Cerebellar cortex (tissue), 1 donor: ENCODE results near the gene TMPRSS6.
A peak's percentile ranks its signal among the peaks of the same experiment; 100 is the strongest.

Source experiments
- DNase-seq: peaks from one replicate; pipeline ENCODE4 v3.0.0-alpha.2; 2015; ENCODE audit warnings: low spot score

TMPRSS6 gene

DNA sequence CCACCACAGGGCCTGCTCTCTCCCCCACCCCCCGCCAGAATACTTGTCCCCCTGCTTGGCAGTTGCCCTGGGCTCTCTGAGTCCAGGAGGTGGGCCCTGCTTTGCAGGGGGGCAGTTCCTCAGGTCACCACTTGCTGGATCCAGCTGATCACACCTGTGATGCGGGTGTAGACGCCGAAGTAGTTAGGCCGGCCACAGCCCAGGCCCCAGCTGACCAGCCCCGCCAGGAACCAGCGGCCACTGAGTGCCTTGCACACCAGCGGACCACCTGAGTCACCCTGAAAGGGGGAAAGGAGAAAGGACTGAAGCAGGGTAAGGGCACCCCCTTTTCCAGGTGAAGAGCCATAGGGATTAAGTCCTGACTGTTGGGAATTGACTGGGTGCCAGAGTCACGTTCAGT is 43.6 kb downstream of the TMPRSS6 start:
- no peak for DNase-seq

DNA sequence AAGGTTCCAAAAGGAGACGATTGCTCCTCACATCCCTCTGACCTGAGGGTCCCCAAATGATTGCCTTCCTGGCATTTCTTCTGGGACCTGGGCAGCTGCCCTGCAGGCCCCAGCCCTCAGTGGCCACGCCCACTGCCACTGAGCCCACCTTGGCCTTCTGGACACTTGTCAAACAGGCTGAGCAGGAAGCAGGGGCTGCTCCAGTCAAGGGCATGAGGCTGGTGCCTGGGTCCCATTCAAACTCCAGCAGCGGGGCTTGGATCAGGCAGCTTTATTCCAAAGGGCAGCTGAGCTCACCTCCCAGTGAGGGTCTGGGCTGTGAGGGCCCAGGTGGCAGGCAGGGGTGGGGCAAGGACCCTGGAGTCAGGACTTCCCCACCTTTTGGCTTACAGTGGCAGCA is 44.3 kb downstream of the TMPRSS6 start:
- DNase-seq, result no peak

DNA sequence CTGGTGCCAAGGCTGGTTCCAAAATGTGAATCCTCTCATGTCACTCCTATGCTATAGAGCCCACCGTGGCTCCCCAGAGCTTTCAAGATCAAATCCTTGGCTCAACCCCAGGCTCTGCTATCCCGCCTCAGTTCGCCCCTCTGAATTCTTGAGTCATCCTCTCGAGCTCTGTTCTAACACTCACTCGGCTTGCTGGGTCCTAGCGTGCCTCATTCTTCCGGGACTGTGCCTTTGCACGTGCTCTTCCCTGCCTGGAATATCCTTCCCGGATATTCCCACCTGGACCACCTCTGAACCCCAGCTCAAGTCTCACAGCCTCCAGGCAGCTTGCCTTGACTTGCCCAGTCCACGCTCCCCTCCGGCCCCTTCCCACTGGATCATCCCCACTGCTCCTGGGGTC is 45.0 kb downstream of the TMPRSS6 start:
- DNase-seq, result no peak

DNA sequence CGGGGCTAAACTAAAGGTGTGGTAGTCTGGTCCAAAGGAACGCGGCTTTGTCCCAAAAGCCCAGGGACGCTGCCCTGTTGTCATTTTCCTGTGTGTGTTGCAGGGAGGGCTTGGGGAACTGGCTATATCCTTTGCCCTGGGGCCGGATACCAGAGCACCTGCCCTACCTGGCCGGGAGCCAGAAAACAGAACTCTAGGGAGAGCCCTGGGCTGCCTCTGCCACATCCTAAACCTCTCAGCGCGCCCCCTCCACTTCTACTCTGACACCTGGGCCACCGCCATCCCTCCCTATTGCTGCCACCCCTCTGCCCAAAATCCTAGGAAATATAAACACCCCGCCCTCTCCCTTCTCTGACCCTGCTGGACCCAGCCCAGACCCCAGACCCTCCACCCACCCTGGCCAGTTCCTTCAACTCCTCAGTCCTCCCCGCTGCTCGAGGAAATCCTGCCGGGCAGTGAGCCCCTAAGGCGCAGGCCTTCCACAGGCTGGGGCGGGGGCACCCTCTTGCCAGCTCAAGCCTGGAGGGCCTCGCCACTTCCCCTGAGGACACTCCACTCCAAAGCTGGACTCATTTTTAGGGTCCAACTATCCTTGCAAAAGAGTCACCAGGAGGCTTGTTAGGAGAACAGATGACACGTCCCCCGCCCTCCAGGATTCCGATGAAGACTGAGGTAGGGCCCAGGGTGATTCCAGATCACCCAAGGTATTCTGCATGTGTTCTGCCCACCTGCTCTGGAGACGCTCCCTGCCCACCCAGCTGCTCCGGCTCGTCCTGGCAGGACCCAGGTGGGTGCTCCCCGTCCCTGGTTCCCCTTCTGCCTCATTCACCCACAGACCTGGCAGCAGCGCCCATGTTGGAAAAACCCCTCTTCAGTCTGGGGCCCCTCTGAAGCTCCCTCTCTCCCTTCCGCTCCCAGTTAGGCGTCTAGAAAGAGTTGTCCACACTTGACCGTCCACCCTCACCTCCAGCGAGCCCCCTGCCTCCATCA is 45.8 kb downstream of the TMPRSS6 start:
- DNase-seq, result no peak

DNA sequence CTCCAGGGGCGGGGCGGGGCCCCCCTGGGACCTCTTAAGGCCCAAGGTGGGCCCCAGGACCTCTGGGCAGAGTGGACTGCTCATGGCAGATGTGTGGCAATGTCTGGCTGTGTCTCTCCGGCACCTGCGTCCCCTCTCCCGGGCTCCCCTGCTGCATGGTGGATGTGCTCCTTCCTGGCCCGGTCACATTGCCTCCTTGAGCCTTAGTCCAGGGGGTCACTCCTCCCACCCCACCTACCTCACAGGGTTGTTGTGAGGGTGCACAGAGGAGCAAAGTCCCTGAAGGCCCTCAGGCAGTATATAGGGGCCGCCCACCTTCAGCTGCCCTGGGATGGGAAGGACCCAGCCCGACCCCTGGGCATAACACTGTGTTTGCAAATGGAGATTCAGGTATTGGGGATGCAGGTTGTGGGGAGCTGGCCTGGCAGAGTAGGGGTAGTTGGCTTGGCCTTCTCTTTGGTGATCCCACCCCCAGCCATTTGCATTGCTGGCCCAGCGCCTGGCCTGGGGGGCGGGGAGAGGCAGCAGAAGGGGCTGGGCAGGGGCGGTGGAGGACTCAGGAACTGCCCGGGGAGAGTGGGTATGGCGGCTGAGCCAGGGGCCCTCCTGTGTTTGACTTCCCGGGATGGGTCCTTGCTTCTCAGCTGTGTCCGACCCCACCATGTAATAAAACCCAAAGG is 46.7 kb downstream of the TMPRSS6 start:
- DNase-seq, result no peak

DNA sequence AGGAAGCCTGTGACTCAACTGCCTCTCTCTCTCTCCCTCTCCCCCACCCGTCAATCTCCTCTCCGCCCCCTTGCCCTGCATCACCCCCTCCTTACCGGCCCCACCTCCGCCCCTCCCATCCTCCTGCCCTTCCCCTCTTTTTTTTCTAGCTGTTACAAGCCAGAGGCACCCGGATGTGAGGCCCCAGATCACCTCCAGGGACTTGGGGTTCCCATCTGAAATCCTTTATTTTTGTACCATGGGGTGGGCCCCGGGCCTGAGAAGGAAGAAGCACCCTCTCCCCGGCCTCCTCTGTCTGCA is 47.2 kb downstream of the TMPRSS6 start:
- DNase-seq, result no peak

DNA sequence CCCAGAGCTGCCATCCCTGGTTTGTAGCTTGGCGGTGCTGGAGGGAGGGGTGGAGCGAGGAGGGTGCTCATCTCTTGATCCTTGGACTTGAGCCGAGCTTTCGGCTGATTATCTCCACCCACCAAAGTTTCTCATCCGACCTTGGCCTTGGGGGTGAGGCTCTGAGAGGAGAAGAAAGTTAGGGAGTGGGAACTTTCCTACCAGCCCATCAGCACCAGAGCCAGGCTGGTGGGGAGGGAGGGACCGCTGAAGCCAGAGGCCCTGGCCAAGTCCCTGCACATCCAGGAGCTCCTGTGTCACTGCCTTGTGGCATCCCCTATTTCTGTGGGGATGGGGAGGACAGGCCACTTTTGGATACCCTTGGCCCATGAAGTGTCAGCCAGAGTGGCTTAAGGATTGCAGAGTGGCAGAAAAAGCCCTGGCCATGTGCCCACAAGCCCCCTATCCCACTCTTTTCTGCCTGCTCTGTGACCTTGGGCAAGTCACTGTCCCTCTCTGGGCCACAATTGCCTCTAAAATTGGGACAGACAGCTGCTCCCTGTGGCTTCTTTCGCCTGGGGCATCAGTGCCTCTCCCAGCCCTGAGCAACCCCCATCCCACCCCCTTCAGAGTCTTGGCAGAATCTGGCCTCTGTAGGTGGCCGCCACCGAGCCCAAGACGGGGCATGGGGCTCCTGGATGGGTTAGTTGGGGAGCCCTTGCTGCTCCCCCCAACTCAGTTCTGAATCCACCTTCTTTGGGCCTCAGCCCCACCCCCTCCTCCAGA is 47.7 kb downstream of the TMPRSS6 start:
- DNase-seq, result no peak

DNA sequence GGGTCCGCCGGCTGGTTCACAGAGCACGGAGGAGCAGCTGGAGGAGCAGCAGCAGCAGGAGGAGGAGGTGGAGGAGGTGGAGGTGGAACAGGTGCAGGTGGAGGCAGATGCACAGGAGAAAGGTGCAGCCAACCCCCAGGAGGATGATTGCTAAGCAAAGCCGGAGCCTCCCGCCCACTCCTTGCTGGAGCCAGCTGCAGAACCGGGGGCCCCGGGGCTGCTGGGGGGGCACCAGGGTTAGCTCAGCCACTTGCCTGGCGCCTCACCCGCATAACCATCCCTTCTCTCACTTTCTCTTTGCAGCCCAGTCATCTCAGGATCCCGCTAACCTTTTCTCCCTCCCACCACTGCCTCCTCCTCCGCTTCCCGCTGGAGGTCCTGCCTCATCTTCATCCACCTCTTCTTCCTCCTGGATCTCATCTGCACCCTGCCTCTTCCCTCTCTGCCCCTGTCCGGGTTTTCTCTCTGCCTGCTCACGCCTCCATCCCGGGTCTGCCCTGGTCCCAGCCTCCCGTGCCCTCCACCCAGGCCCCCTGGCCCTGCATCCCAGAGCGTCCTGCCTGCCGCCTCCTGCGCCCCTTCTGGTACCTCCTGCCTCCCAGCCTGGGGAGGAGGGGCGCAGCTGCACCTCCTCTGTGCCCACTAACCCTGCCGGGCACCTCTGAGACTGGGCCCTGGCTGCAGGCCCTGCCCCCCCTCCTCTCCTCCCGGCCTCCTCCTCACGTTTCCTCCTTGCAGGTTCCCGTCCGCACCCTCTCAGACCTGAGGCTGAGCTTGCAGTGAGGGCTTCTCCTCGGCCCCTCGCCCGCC is 48.5 kb downstream of the TMPRSS6 start:
- DNase-seq, result no peak

DNA sequence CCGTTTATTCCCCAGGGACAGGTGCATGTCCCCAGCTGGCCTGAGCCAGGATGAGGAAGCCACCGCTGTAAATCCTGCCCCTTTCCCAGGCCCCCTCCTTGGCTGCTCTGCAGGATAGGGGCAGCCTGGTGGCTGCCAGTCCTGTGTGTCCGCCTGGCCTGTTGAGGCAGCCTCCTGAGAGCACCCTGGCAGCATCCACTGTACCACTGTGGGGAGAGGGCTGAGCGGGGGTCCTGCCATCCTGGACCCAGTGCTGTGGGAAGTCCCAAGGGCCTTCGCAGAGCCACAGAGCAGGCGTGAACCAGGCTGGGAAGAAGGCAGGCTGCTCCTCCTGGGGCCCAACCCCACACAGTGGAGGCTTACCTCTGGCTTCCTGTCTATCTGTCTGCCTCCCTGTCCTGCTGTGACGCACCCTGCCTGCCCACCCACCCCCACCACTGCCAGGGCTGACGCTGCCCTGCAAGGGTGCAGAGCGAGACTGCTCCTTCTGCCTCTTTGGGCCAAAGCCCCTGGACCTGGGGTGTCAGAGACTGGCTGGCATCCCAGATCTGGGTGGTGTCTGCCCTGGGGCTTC is 49.5 kb downstream of the TMPRSS6 start:
- DNase-seq, result no peak

DNA sequence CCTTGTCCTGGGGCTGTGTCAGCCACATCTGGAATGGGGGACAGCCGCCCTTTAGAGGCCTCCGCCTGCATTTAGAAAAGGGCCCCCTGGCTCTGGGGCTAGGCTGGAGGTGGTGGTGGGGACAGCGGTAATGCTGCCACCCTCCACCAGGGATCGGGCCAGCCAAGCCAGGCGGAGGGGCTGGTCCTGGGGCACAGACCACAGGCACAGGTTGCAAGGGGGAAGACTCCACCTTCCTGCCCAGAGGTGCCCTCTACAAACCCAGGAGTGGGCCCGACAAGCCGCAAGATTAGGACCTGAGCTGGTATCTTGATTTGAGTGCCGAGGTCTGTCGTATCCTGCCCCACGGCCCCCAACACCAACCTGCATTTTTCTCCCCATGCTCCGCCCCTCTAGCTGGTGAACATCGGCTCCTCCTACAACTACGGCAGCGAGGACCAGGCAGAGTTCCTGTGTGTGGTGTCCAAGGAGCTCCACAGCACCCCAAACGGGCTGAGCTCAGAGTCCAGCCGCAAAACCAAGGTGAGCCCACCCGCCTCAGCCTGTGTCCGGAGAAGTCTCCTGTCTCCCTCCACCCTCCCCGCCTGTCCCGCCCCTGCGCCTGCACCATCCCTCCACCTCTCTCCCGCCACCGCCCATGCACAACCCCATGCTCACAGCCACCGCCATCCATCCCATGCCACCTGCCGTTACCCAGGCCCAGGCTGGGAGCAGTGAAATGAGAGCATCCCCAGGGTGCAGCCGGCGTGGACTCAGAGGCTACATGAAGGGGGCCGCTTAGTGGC is 50.4 kb downstream of the TMPRSS6 start:
- no peak for DNase-seq

DNA sequence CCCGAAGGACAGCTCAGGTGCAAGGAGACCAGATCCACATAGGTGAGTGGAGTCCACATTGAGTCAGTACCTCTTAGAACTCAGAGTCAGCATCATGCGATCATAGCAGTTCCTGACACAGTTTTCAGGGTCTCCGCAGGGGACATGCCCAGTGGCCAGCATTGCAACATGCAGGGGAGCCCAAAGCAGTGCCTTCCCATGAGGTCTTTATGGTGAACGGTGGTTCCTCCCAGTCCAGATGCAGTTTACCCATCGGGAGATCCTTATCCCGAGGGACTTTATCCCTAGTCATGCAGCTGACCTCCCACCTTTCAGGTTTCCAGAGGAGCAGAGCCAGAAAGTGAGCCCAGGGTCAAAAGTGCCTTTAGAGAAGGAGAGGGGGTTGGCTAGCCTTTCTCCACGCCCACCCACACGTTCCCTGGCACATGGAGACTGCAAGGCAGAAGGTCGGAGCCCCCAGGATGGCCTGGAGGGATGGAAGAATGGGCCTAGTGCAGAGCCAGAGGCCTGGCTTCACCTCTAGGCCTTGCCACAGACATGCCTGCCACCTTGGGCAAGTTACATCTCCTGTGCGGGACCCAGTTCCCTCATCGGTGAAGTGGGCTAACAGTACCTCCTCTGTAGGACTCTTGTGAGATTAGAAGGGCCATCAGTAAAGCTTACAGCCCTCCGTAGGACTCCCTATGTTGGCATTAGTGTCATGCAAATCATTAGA is 51.6 kb downstream of the TMPRSS6 start:
- no peak for DNase-seq

DNA sequence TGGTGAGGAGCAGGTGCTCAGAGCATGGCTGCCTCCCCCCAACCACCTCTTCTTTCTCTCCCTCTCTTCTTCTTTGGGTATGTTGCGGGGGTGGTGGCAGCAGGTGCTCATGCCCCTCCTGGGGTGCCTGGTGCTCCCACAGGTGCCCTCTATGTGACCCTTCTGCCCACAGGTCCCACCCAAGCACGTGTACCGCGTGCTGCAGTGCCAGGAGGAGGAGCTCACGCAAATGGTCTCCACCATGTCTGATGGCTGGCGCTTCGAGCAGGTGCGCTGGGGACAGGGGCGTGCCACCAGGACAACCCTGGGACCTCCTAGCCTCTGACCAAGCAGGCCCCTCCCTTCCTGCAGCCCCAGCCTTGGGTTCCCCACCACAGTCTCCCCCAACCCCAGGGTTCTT is 52.3 kb downstream of the TMPRSS6 start:
- DNase-seq, result no peak

DNA sequence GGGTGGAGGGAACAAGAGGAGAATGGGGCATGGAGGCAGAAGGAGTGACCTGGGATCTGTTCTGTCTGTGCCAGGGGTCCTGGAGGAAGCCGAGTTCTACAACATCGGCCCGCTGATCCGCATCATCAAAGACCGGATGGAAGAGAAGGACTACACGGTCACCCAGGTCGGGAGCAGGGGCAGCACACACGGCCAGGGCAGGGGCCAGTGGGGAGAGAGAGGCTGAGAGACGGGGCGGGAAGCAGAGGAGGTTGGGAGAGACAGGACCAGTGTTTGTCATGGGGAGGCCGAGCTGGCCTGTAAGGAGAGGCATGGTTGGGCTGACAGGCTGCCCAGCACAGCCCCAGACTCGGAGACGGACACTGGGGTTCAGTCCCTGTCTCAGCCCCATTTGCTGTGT is 53.3 kb downstream of the TMPRSS6 start:
- DNase-seq, result no peak

DNA sequence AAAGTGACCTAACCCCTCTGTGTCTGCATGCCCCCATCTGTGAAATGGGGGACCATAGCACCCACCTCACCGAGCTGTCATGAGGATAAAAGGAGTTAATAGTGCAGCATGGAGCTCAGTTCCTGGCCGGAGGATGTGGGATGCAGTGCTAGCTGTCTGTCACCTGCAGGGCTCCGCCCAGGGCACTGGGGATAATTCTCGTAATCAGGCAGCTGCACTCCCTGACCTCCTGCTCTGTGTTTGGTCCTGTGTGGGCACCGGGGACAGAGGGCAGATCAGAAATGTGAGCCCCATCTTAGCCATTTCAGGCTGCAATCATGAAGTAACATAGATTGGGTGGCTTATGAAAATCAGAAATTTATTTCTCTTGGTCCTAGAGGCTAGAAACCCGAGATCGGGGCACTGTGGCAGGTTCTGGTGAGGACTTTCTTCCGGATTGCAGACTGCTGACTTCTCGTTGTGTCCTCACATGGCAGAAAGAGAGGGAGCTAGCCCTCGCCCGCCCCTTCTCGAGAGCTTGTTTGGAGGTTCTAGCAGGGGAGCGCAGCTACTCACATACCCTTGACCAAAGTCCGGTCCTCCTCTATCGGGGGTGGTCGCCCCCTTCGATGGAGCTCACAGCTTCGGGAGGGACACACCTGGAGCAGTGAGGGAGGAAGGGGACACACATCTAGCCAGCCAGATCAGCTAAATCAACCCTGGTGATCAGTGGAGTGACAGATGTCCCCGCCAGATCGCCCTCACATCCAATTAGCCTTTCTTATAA is 54.7 kb downstream of the TMPRSS6 start:
- DNase-seq, result no peak

DNA sequence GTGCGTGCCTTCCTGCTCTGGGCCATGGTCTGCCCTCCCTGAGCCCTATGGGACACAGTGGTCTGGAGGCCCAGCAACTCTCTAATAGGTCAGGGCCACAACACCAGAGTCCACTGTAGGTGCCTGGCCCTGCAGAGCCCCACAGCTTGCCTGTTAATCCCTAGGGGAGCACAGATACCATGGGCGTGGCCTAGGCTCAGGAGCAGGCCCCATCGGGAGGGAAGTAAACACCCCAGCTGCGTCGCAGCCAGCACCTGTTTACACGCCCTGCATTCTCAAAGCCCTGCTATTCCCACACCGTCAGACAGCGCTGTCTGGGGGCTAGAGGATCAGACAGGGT is 55.5 kb downstream of the TMPRSS6 start:
- DNase-seq, result no peak

DNA sequence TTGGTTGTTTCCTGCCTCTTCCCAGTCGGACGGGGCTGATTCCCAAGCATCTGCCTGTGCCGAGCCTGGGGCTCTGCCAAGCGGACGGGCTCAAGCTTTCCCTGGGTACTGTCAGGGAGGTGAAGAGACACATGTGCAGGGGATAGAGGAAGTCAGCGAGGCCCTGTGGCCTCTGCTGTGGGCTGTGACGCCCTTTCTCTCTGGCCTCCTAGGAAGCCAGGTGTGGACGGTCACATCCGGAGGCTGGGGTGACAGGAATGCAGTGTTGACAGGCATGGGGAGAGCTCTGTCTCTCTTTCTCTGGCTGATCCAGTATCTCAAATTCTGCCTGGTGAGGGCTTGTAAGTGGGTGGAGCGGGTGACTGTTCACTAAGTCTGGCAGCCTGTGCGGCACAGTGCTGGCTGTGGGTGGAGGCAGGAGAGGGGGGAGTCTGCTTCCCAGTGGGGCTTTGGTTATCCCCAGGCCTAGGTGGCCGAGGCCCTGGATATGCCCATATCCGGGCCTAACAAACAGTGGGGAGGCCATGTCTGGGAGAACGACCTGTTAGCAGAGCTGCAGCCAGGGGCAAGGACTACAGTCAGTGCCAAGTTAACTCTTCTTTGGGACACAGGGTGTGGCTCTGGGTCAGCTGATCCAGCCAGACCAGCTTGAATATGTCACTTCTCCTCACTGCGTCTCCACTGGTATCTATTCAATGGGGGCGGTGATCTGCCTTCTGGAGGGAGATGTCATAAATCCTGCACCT is 56.0 kb downstream of the TMPRSS6 start:
- DNase-seq, result peak; percentile 35

DNA sequence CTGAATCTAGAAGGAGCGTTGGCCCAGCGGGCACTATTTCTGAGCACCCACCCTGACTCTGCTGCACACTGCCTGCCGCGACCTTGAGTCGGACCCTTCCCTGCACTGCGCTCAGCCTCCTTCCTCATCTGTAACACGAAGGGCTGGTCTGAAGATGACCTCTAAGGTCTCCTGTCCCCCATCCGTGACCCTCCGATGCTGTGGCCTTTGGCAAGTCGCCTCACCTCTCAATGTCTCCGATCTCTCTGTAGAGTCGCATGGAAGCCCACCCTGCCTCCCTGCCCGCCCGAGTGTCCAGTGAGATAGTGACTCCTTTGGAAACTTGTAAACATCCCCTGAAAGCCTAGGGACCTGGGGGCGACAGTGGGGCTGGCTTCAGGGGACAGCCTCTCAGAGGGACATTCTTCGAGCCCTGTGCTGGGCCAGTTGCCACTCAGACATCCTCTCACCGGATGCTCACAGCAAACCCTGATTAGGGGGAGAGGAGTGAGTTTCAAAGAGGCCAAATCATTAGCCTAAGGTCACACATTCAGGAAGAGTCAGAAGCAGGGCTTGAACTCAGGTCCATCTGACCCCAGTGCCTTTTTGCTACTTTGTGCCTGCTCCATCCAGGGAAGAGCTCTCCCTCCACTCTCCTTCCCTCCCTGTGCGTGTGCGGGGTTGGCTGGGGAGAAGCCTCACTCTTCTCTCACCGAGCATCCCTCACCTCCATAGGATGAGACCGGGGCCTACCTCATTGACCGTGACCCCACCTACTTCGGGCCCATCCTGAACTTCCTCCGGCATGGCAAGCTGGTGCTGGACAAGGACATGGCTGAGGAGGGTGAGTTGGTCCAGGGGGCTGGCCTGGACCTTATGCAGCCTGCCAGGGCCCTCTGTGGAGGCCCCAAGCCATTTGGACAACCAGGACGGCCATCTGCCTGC is 56.9 kb downstream of the TMPRSS6 start:
- DNase-seq, result no peak
